GM18517 (cell line): Measurements from ENCODE around the gene PIK3CD.
"Not testable (repeated sequence)": the region's sequence is repeated elsewhere in the genome, so short reads cannot be mapped to it uniquely, and the experiment has no call there.

Experiments used
- ATAC-seq: cut with Tn5 transposase; IDR thresholded peaks from one replicate; pipeline ENCODE4 v1.9.1; 2021; ENCODE audit warnings: mild to moderate bottlenecking, moderate library complexity; ENCODE audit not compliant: unreplicated experiment

Gene PIK3CD

DNA sequence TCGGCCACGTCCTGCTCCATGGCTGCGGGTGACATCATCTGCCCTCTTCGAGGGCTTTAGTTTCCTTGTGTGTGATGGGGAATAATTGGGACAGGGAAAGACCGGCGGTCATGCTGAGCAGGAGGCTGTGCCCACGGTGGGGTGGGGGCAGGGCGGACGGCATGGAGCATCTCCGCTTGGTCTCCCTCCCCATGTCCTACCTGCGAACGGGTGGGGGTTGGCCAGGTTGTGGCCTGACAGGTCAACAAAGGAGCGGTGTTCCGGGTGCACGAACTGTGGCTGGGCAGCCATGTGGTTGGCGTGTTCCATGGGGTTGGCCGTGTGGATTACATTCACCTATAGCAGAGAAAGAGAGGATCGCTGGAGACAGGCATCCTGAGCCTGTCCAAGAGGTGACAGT is 80.0 kb downstream of the PIK3CD start:
- ATAC-seq = no peak

DNA sequence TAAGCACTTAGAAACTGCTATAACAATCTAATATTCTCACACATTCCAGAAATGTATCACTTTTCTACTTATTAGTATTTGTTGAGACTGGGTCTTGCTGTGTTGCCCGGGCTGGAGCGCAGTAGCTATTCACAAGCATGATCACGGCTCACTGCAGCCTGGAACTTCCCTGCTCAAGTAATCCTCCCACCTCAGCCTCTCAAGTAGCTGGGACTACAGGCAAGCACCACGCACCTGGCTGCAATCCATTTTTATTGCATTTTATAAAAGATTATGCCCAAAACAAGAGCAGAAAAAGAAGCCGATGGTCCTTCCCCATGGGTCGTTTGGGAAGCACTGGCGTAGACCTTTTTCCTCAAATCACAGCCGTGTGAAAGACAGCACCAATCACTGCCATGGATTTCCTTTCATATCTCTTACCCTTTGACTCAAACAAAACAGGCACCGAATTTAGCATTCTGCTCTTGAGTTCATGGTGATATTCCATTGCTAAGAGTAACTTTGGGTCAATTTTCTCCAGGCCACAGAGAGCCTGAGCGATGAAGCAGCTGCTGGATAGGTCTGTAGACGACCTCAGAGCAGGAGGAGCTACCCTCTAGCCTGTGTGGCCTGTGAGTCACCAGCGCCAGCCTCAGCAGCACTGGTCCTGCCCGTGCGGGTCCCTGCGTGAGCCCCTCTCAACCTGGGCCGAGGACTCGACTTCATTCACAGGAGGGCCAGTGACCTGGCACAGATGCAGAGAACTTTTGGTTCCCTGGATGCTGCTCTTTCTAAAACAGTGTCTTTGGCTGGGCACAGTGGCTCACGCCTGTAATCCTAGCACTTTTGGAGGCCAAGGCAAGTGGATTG is 80.8 kb downstream of the PIK3CD start:
- no peak for ATAC-seq

DNA sequence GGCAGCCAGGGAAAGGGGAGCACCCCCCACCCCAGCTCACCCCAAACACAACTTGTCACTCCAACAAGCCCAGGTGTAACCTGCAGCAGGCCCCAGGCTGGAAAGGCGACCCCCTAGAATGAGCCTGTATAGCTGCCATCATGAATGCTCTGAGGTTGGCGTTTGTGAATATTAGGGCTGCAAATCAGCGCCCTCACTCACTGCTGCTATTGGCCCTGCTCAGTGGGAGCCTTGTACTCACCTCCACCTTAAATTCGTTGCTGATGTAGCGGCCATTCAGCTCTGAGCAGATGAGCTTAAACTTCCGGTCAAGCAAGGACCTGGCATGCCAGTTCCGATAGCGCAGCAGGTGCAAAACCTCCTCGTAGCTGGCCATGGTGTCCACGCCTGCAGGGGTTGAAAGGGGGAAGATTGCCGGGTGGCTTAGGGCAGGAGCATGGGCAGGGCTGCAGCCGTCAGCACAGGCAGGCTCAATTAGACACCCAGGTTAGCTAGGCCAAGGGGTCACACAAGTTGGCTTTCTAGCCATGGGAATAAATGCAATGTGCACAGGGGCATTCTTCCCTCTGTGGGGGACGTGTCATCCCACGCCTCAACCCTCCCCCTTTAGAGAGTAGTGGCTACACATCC is 81.7 kb downstream of the PIK3CD start:
- ATAC-seq = no peak

DNA sequence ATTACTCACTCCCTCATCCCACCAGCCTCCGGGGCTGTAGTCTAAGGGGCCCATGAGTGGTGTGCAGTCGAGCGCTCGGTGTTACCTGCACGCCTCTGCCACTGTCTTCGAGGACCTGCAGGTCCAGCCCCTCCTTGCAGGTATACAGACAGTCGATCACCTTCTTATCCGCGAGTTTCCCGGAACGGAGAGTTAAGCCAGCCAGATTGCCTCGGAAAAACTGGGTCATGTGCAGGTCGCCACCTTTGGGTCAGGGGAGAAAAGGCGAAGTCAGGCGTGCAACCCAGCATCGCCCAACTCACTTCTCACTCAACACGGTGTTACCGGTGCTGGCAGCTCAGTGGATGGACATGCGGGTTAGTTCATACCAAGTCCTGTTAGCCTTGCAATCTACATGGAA is 84.3 kb downstream of the PIK3CD start:
- ATAC-seq = no peak

DNA sequence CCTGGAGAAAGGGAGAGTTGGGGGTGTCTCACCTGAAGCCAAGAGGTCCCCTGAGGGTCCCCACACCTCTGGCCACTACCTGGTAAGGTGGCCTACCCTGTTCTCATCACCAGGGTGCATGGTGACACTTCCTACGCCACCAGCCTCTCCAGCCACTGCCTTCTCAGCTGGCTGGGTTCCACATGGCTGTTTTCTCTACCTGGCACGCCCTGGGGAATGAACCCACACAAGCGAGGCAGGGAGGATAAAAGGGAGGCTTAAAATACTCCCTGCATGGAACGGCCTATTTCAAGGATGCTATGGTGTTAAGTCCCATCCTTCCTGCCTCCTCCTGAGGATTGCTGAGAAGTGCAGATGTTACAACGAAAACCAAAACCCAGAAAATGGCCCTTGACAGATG is 84.7 kb downstream of the PIK3CD start:
- ATAC-seq = no peak

DNA sequence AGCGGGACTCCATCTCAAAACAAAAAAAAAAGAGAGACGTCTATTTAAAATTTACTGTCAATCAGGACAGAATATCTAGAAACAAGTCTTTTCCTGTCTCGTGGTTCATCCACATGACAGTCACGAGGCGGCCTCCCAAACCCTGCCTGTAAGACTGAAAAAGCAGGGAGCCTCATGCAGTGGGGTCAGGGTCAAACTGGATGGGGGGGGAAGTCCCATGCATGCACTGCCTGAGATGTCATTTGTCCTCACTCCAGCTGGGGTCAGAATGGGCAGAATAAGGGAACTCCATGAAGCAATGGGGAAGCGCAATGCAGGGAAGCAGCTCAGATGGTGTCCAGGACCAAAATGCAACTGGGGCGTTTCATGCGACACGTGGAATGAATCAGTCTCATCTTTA is 85.5 kb downstream of the PIK3CD start:
- ATAC-seq = no peak

DNA sequence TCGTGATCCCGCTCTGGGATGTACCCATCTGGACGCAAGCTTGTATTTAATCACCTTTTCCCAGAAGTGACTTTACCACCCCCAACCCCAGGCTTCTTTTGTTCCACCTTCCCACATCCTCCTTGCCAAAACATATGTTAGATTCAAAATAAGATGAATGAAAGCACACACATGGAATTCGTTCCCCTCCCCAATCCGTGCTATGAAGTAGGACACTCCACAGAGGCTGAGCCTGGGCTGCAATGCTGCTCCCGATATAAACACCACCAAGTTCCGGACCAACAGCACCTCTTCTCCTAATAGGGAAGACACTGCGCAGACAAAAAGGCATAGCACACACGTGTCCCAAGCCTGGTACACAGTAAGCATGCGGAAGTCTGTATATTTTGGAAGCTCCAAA is 86.1 kb downstream of the PIK3CD start:
- no peak for ATAC-seq

DNA sequence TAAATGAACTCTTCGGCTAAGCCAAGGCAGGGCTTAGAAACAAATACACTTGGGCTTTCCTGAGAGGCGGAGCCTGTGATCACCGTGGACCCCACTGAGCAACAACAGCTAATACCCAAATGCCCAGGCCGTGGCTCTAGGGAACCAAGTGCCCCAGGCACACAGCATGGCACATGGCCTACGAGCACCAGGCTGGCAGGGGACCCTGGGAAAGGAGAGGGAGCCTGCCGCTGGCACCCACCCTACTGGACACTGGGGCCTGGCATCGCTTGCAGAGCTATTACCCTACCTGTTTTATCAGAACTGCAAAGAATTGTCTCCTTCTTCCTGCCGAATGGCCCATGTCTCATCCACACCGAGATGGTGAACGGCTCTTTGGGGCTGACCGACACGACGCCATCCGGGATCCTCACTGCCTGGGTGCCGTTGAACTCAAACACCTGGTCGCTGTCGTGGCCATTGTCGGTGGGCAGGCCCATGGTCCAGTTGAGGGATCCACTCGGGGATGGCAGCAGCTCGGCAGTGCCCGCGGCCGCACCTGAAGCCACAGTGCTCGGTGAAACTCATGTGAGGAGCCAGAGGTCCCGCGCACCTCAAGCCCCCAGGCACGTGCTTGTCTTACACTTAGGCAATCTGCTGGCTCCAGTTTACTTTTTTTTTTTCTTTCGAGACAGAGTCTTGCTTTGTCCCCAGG is 92.7 kb downstream of the PIK3CD start:
- ATAC-seq = no peak

DNA sequence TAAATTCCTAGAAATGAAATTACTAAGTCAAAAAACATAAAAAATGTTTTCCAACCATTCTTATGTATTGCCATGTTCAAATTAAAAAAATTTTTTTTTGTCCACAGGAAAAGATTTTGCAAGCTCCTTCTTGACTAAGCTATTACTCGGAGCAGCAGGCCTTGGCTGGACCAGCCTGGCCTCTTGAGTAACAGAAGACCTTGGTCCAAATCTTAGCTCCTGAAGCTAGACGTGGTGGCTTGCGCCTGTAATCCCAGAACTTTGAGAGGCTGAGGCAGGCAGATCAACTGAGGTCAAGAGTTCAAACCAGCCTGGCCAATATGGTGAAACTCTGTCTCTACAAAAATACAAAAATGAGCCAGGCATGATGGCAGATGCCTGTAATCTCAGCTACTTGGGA is 94.7 kb downstream of the PIK3CD start:
- no peak for ATAC-seq

DNA sequence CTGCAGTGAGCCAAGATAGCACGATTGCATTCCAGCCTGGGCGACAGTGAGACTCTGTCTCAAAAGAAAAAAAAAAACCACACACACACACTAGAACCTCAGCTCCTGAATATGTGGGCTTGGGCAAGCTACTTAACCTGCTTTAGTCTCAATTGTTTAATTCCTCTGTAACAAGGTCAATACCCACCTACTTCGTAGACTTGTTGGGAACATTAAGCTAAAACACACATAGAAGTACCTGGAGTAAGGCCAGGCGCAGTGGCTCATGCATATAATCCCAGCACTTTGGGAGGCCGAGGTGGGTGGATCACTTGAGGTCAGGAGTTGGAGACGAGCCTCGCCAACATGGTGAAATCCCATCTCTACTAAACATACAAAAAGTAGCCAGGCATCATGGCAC is 95.1 kb downstream of the PIK3CD start:
- no peak for ATAC-seq

DNA sequence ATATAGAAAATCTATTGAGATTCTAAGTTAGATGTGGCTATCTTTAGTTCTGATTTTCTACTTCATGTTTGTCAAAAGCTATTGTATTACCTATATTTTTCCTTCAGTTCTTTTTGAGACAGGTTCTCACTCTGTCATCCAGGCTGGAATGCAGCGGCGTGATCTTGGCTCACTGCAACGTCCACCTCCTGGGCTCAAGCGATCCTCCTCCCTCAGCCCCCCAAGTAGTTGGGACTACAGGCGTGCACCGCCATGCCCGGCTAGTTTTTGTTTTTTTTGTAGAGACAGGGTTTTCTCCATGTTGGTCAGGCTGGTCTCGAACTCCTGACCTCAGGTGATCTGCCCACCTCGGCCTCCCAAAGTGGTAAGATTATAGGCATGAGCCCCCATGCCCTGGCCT is 96.9 kb downstream of the PIK3CD start:
- not testable (repeated sequence) for ATAC-seq

DNA sequence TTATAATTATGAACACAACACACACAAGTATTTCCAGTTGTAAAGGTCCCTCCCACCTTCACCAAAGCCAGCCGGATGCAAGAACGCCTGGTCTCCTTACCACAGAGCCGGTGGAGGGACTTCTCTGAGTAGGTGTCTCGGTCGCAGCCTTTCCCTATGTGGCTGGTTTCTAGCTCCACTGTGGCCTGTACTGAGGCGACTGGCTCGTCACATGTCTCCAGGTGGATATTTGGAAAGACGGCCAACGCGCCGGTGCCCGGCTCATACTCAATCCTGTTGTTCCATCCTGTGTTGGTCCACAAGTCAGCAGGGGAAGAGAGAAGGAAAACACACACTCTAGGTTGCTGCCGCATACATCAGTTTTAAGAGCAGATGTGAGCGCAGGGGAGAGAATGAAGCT is 97.8 kb downstream of the PIK3CD start:
- ATAC-seq = no peak

DNA sequence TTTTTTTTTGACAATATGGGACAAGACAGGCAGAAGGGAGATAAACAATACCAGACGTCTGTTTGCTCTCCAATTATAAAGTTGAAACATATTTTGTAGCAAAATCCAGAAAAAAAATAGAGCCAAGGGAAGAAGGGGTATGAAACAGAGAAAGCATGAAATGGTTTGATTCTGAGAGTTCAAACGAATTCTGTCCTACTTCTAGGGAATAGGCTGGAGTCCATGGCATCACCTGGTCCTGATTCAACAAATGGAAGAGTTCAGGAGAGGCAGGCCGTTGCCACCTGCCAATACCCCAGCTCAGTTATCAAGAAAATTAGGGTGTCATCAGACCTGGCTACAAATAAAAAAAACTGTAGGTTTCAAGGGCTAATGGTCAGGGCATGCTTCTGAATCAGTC is 100.4 kb downstream of the PIK3CD start:
- no peak for ATAC-seq

DNA sequence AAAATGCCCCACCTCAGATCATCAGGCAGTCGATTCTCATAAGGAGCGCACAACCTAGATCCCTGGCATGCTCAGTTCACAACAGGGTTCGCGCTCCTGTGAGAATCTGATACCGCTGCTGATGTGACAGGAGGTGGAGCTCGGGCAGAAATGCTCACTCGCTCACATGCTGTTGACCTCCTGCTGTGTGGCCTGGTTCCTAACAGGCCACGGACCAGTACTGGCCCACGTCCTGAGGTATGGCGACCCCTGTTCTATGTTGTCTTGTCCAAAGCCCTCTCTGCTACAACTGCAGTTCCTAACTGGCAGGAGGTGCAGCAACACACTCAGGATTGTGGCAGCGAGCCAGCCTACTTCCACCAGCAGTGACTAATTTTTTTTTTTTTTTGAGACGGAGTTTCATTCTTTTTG is 101.6 kb downstream of the PIK3CD start:
- no peak for ATAC-seq

DNA sequence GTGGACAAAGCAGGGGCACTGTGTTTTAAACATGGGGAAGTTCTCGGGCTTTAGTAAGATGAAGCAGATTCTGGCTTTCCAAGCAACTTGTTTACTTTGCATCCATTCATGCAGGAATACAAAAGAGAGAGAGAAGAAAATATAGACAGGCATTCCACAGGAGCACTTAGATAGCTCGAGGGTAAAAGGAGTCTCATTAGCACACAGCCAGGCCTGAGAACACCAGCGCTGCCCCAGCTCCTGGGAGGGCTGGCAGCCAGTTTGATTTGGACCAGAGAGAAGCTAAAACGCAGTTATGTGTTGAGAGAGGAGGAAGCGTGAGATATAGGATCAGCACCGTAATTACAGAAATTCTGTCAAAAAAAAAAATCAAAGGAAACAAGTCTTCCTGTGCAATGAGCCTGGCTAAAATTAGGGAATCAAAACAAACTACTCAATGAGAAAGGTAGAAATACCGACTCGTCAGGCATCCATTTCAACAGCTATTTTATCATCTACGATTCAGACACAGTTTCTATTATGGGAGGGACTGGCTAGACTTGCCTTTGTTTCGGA is 104.0 kb downstream of the PIK3CD start:
- no peak for ATAC-seq

DNA sequence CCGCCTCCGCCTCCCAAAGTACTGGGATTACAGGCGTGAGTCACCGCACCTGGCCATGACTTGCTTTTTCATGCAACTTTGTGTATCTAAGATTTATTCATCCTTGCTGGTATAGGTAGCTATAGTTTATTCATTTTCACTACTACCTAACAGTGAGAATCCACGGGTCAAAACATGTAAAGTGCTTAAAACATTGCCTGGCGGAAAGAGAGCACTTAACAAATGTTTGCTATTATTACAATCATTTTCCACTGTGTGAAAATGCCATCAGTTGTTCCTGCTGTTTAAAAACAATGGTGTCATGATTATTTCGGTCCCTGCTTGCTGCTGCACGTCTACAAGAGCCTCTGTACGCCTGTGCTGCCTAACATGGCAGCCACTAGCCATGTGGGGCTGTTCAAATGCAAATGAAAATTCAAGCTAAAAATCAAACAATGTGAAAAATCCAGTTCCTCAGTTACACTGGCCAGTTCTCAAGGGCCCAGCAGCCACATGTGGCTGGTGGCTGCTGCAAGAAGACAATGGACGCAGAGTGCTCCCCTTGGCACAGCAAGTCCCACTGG is 107.1 kb downstream of the PIK3CD start:
- no peak for ATAC-seq

DNA sequence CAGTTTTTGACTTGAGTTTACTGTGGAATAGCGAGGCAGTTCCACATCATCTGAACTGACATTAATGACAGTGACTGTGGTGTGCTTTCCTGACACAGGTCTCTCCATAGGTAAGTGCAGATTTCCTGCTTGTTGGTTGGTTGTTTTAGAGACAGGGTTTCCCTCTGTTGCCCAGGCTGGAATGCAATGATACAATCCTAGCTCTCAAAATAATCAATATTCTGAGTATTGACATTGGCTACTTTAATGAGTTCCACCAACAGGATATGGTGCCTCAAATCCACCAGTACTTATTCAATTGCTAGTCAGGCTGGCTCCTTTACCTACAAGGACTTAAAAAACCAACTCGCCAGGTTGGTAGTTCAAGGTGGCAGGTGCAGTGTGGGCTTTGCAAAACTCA is 108.4 kb downstream of the PIK3CD start:
- ATAC-seq = no peak

DNA sequence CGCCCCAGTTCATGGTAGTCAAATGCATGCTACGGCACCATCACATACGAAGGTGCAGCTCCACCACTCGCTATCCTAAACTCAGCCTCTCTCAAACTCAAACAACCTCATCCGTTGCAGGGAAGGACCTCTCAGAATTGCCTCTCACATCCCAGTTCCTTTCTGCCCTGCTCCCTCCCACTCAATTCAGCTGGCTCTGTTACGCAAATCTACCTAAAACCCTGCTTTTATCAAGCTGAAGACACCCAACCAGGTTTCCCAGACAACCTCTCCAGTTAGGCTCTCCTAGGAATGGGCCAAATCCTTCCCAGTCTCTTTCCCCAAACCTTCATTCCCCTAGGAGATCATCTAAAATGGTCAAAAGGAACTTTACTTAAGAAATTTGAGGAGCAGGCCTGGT is 109.3 kb downstream of the PIK3CD start:
- ATAC-seq = no peak

DNA sequence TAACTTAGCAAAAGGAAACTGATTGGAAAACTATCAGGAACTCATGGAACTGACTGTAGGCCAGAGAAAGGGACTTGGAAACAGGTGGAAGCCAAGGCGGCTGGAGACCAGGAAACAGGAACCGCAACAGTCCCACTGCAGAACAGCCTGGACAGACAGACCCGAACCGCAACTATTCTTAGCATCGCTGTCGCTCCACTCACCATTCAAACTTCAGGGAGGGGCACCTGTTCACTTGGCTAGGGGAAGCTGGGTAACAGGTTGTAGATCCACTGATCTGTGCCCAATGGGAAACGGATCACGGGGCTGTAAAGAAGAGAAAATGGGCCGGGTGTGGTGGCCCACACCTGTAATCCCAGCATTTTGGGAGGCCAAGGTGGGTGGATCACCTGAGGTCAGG is 110.3 kb downstream of the PIK3CD start:
- ATAC-seq = no peak

DNA sequence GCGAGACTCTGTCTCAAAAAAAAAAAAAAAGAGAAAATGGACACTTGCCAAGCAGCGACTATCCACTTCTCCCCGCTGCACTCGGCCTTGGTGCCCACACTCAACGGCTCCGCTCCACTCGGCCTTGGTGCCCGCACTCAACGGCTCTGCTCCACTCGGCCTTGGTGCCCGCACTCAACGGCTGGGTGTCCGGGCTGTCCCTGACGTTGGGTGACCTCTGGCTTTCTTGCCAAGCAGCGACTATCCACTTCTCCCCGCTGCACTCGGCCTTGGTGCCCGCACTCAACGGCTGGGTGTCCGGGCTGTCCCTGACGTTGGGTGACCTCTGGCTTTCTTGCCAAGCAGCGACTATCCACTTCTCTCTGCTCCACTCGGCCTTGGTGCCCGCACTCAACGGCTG is 110.9 kb downstream of the PIK3CD start:
- not testable (repeated sequence) for ATAC-seq

DNA sequence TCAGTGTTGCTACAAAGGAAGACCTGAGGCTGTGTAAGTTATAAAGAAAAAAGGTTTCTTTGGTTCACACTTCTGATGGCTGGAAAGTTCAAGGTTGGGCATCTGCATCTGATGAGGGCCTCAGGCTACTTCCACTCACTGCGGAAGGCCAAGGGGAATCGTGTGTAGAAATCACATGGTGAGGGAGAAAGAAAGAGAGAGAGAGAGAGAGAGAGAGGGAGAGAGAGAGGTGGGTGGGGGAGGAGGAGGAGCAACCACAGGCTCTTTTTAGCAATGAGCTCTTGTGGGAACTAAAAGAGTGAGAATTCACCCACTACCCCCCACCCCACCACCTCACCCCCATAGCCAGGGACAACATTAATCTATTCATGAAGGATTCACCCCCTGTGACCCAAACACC is 112.4 kb downstream of the PIK3CD start:
- ATAC-seq = no peak
